AG04450 (cell line): Measurements from ENCODE around the gene NAMPT. TPM values are rescaled to one million over a fixed set of nuclear protein-coding genes. Genes with fewer than 3 reads are reported as not detected.

Experiments
- CTCF ChIA-PET: fragments of 300-600, 350-600 bp; formaldehyde crosslinking; extraction: SDS; loops from one replicate; lab custom pipeline; 2022; ENCODE audit warnings: antibody characterized with exemption, inconsistent platforms; lab: Charles Lee
- POLR2A ChIA-PET: fragments of 350-600 bp; formaldehyde crosslinking; extraction: SDS; loops from one replicate; lab custom pipeline; 2021; ENCODE audit warnings: antibody characterized with exemption, inconsistent platforms; lab: Yijun Ruan, JAX
- DNase-seq: peaks from one replicate; pipeline ENCODE4 v3.0.0-alpha.2; 2011; ENCODE audit warnings: low read depth, low spot score
- H3K27ac ChIP-seq: one replicate; pipeline ENCODE4 v1.5.1; 2012; ENCODE audit warnings: low read depth, low read length, control low read depth
- H3K27me3 ChIP-seq: one replicate; pipeline ENCODE4 v1.6.0; 2012; ENCODE audit warnings: low read length; ENCODE audit not compliant: control insufficient read depth, insufficient read depth
- H3K4me3 ChIP-seq: 2 replicates; pipeline ENCODE4 v1.5.1; 2011; ENCODE audit warnings: mild to moderate bottlenecking, low read depth, low read length, control low read depth
- H3K9me3 ChIP-seq: 2 replicates; pipeline ENCODE4 v1.5.1; 2012; ENCODE audit warnings: low read length; ENCODE audit not compliant: control insufficient read depth, insufficient read depth
- CTCF ChIP-seq: IDR thresholded peaks from 2 replicates; pipeline ENCODE4 v1.5.1; 2011; ENCODE audit warnings: low read depth, low read length, control low read depth, inconsistent platforms
- polyA plus RNA-seq: library from polyadenylated mRNA; depleted of rRNA; stranded (reverse); fragments of >200 nt; gene quantifications from 2 replicates; pipeline ENCODE4 v1.2.3, GENCODE V29; 2011

NAMPT gene
- polyA plus RNA-seq, 1 experiment: 37.4 TPM

GRCh38 chr7:106246902-106247711 is 37.7 kb downstream of the NAMPT start:
- Histone ChIP-seq H3K4me3 (no peak overlapping the region), H3K9me3 (no peaks in the 10 kb centered on the region), H3K27me3 (no peaks in the 10 kb centered on the region), H3K27ac (no peak overlapping the region)
- POLR2A ChIA-PET: no interaction called here
- CTCF ChIA-PET: interaction anchor here (1.1 kb wide), 1 partner anchor 22 kb away, joined by 3 read pairs; no protein-coding TSS in a partner anchor
- no peak for DNase-seq
- no peak for TF ChIP-seq CTCF

DNA sequence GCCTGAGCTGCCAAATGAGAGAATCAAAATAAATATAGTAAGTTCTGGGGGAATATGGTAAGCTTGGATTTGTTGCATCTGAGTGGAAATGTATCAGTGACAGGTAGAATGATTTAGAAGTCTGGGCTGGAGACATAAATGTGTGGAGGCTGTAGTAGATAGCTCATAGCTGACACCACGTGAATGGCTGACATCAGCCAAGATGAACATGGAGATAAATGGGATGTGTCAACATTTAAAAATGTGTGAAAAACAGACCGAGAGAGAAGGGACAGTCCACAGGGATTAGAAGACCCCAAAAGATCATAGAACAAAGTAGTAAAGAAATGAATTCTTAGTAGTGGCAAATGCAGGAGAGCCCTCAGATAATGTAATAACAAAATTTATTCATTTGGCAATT is 40.9 kb downstream of the NAMPT start:
- DNase-seq: no peak
- Histone ChIP-seq H3K27ac (no peak overlapping the region), H3K27me3 (no peaks in the 10 kb centered on the region), H3K4me3 (no peak overlapping the region), H3K9me3 (no peaks in the 10 kb centered on the region)
- ChIA-PET POLR2A (no interaction called here), CTCF (no interaction called here)
- TF ChIP-seq CTCF: no peak

GRCh38 chr7:106239406-106239805 is 45.4 kb downstream of the NAMPT start:
- Histone ChIP-seq H3K27ac (no peak overlapping the region), H3K4me3 (no peak overlapping the region), H3K9me3 (no peaks in the 10 kb centered on the region), H3K27me3 (no peaks in the 10 kb centered on the region)
- POLR2A ChIA-PET: no interaction called here
- DNase-seq: no peak
- CTCF ChIA-PET: no interaction called here
- TF ChIP-seq CTCF: no peak

DNA sequence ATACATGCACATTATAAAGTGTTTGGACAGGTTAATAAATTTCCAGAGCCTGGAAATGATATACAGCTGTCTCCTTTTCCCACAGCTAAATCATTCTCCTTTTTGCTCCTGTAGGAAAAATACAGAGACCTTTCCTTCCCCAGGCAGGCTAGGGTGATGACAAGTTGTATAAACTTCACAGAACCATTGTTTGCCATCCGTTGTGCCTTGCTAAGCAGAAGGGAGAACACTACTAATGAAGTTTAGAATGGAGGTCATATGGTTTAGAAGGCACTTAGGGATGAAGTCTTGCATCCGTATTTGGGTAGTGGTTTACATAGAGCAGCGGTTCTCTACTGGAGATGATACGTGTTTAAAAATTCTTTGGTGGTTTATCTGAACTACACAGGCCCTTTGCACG is 46.0 kb downstream of the NAMPT start:
- H3K27me3 ChIP-seq: no peaks in the 10 kb centered on the region
- no peak for TF ChIP-seq CTCF
- no peak overlapping the region for H3K4me3 ChIP-seq
- ChIA-PET CTCF (interaction anchor here (0.6 kb wide), 1 partner anchor 304 kb away, joined by 3 read pairs; no protein-coding TSS in a partner anchor), POLR2A (no interaction called here)
- no peak overlapping the region for H3K27ac ChIP-seq
- H3K9me3 ChIP-seq: no peaks in the 10 kb centered on the region
- DNase-seq: no peak

DNA sequence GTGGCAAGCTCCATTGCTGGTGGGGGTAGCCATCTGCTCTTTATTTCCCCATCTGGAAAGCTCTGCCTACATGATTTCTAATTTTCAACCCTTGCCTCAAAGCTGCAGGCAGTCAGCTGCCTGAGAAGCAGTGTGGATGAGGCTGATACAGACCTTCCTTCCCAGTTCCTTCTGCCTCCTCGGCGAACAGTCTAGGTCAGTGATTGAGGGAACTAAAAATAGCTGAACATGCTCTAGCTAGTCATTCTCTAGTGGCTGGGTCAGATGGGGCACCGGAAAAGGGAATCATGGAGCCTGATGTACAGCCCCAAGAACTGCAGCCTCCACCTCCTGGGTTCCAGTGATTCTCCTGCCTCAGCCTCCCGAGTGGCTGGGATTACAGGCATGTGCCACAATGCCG is 48.7 kb downstream of the NAMPT start:
- no peak for DNase-seq
- H3K27me3 ChIP-seq: no peaks in the 10 kb centered on the region
- CTCF ChIA-PET: no interaction called here
- H3K27ac ChIP-seq: no peak overlapping the region
- no peak overlapping the region for H3K4me3 ChIP-seq
- POLR2A ChIA-PET: no interaction called here
- no peak for TF ChIP-seq CTCF
- no peaks in the 10 kb centered on the region for H3K9me3 ChIP-seq
